GM12801 (cell line): Measurements from ENCODE around the gene VPS35.

Experiments
- CTCF ChIP-seq: IDR thresholded peaks from one replicate; pipeline ENCODE4 v1.5.1; 2011; ENCODE audit warnings: control low read depth; ENCODE audit not compliant: insufficient read length; ENCODE audit errors: extremely low read depth

VPS35 gene

GRCh38 chr16:46621934-46622676 lies 66.9 kb downstream of the VPS35 start:
- no peak for TF ChIP-seq CTCF

GRCh38 chr16:46621006-46621933 lies 67.7 kb downstream of the VPS35 start, which contains the start of gene SHCBP1:
TSS of gene SHCBP1 (minus strand) at chr16:46621379. CDS start at chr16:46621359, 20 bp downstream.
- no peak for TF ChIP-seq CTCF

GRCh38 chr16:46620266-46621005 lies 68.5 kb downstream of the VPS35 start:
- TF ChIP-seq CTCF, result no peak

- TF ChIP-seq CTCF, result no peak
Observed at GRCh38 chr16:46618516-46618915, 70.5 kb downstream of the VPS35 start.

GRCh38 chr16:46614006-46614405 lies 75.0 kb downstream of the VPS35 start:
- no peak for TF ChIP-seq CTCF

GRCh38 chr16:46613352-46613751 lies 75.6 kb downstream of the VPS35 start:
- no peak for TF ChIP-seq CTCF

- TF ChIP-seq CTCF, result no peak
Observed at GRCh38 chr16:46612121-46612520, 76.9 kb downstream of the VPS35 start.
